Measurements from ENCODE around the gene FKBP15. TPM values are rescaled to one million over a fixed set of nuclear protein-coding genes. Genes with fewer than 3 reads are reported as not detected.
"Not testable (repeated sequence)": the region's sequence is repeated elsewhere in the genome, so short reads cannot be mapped to it uniquely, and the experiment has no call there.

Gene FKBP15
- total and polyA plus RNA-seq, 2 experiments from 2014 or later, result 7.9 to 14.9 TPM

DNA sequence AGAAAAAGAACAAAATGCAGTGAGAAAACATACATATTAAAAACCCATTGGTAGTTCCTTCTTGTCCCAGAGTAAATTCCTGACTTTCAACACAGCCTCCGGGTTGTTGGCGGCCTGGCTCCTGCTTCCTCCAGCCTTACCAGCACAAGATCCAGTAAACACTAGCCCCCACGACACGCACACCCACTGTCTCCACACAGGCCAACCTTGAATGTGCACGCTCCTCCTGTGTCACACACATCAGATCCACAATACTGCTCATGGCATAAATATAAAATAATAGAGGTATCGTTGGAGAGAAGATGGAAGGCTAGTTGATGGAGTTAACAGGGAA lies 72.7 kb downstream of the FKBP15 start (continued):
- TF ChIP-seq, protein P1, sequence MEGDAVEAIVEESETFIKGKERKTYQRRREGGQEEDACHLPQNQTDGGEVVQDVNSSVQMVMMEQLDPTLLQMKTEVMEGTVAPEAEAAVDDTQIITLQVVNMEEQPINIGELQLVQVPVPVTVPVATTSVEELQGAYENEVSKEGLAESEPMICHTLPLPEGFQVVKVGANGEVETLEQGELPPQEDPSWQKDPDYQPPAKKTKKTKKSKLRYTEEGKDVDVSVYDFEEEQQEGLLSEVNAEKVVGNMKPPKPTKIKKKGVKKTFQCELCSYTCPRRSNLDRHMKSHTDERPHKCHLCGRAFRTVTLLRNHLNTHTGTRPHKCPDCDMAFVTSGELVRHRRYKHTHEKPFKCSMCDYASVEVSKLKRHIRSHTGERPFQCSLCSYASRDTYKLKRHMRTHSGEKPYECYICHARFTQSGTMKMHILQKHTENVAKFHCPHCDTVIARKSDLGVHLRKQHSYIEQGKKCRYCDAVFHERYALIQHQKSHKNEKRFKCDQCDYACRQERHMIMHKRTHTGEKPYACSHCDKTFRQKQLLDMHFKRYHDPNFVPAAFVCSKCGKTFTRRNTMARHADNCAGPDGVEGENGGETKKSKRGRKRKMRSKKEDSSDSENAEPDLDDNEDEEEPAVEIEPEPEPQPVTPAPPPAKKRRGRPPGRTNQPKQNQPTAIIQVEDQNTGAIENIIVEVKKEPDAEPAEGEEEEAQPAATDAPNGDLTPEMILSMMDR (conservative IDR thresholded peaks at IDR 0.05; ENCODE audit: low read depth in 2 of 2), result no peak
- TF ChIP-seq EZH2phosphoT487 (IDR thresholded peaks at IDR 0.05; ENCODE audit: unreplicated experiment), result no peak
- no peak for TF ChIP-seq EZH2 (IDR thresholded peaks at IDR 0.05; ENCODE audit: low read depth, unreplicated experiment)
- TF ChIP-seq, protein P2, sequence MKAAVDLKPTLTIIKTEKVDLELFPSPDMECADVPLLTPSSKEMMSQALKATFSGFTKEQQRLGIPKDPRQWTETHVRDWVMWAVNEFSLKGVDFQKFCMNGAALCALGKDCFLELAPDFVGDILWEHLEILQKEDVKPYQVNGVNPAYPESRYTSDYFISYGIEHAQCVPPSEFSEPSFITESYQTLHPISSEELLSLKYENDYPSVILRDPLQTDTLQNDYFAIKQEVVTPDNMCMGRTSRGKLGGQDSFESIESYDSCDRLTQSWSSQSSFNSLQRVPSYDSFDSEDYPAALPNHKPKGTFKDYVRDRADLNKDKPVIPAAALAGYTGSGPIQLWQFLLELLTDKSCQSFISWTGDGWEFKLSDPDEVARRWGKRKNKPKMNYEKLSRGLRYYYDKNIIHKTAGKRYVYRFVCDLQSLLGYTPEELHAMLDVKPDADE (IDR thresholded peaks at IDR 0.05), result no peak
- no peak for TF ChIP-seq ZNF331 (CRISPR knock-in tag; IDR thresholded peaks at IDR 0.05; ENCODE audit: low read depth)
- no peak for TF ChIP-seq CREB1 (CRISPR knock-in tag; IDR thresholded peaks at IDR 0.05; ENCODE audit: low read depth)

DNA sequence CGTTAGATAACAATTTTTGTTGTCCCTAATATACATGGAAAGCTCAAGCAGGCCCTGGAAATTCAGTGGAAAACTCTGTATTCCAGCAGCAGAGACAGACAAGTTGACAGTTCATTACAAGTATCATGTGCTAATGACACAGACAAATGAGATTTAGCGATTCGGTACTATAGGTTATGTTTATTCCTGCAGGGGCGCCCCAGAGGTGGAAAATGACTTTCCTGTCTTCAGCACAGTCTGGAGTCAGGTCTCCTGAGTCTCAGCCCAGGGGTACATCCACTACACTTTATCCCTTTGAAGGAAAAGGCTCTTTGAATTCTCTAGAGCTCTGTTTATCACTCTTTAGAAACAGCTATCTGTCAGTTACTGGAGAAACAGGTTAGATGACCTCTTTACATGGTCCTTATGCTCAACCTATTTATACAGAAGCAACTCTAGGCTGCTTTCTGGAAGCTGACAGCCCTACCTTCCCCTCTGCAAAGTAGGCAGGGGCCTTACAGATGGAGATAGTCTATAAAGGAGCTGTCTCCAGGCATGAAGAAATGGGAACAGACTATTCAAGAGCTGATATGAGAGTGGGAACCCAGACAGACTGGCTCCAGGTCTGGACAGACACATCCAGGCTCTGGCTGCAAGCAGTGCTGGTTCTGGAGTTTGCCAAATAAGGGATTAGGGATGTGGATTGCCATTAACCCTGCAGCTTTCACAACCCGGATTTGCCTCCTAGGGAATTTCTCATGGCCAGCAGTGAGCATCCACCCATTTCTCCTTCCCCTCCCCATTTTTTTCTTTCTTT lies 77.4 kb downstream of the FKBP15 start:
- peaks cover 6% of the 10 kb centered on the region for H3K27me3 Mint-ChIP-seq (ENCODE audit: insufficient read depth, low read depth, poor library complexity)
- no peaks in the 10 kb centered on the region for H3K27me3 ChIP-seq (ENCODE audit: insufficient read depth)
- H3K4me2 ChIP-seq, result no peak overlapping the region
- no peaks in the 10 kb centered on the region for H3K9me2 ChIP-seq (ENCODE audit: insufficient read depth)
- TF ChIP-seq, protein P1 (conservative IDR thresholded peaks at IDR 0.05; ENCODE audit: low read depth in 2 of 2), result 0 out of 4 replicates have a peak, but pooled peaks of 1 of the 2 experiments have one; percentile 13
- no peak for TF ChIP-seq EZH2 (IDR thresholded peaks at IDR 0.05; ENCODE audit: low read depth, unreplicated experiment)
- H3K36me3 Mint-ChIP-seq (ENCODE audit: low read depth), result no peaks in the 10 kb centered on the region
- no peaks in the 10 kb centered on the region for H3F3A ChIP-seq (replicated peaks; ENCODE audit: low read depth)
- H3K36me3 ChIP-seq (ENCODE audit: insufficient read depth), result no peaks in the 10 kb centered on the region
- no peaks in the 10 kb centered on the region for H4K20me1 ChIP-seq (replicated peaks; ENCODE audit: insufficient read depth)
- H3K4me3 ChIP-seq, result no peak overlapping the region
- H3K4me1 ChIP-seq (ENCODE audit: insufficient read depth), result no peaks in the 10 kb centered on the region
- DNase-seq (ENCODE audit: low spot score), result no peak
- ATAC-seq, result no peak
- peaks cover 5% of the 10 kb centered on the region for H3K4me1 Mint-ChIP-seq
- no peak overlapping the region for H3K4me3 Mint-ChIP-seq
- no peak overlapping the region for H3K27ac ChIP-seq (ENCODE audit: low read depth)
- H3K27ac Mint-ChIP-seq, result no peak overlapping the region
- H3K9me3 Mint-ChIP-seq, result peaks cover 14% of the 10 kb centered on the region; the same call in 2 of the 3 replicates
- no peaks in the 10 kb centered on the region for H3K79me2 ChIP-seq (replicated peaks; ENCODE audit: insufficient read depth)
- H2AFZ ChIP-seq, result no peak overlapping the region

DNA sequence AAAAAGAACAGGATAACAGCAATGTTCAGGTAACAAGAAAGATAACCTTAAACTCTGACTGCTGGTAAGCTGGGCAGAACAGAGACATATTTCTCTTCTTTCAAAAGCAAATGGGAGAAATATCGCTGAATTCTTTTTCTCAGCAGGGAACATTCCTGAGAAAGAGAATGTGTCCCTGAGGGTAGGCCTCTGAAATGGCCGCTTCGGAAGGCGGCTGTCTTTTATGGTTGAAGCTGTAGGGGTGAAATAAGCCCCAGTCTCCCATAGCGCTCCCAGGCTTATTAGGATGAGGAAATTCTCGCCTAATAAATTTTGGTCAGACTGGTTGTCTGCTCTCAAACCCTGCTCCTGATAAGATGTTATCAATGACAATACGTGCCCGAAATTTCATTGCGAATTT lies 80.2 kb downstream of the FKBP15 start:
- H3K4me1 Mint-ChIP-seq; H3K4me2 ChIP-seq; H3K36me3 ChIP-seq (ENCODE audit: insufficient read depth); H3K27ac Mint-ChIP-seq; H3F3A ChIP-seq (replicated peaks; ENCODE audit: low read depth); H3K27me3 ChIP-seq (ENCODE audit: insufficient read depth); H3K27me3 Mint-ChIP-seq (ENCODE audit: insufficient read depth, low read depth, poor library complexity); H4K20me1 ChIP-seq (replicated peaks; ENCODE audit: insufficient read depth); H3K4me3 ChIP-seq; ATAC-seq; H3K4me1 ChIP-seq (ENCODE audit: insufficient read depth); H3K79me2 ChIP-seq (replicated peaks; ENCODE audit: insufficient read depth); H3K36me3 Mint-ChIP-seq (ENCODE audit: low read depth); DNase-seq (ENCODE audit: low spot score); H3K9me2 ChIP-seq (ENCODE audit: insufficient read depth); H3K27ac ChIP-seq (ENCODE audit: low read depth); H3K4me3 Mint-ChIP-seq; H2AFZ ChIP-seq: not testable (repeated sequence)
- H3K9me3 Mint-ChIP-seq, result peaks cover 14% of the 10 kb centered on the region; the same call in 2 of the 3 replicates

Measured in GM23338 (cell line).